HG02678 (cell line): ENCODE data around the gene CFAP410.
"Not testable (repeated sequence)": the region's sequence is repeated elsewhere in the genome, so short reads cannot be mapped to it uniquely, and the experiment has no call there.

Experiments
- ATAC-seq: cut with Tn5 transposase; IDR thresholded peaks from one replicate; pipeline ENCODE4 v1.9.1; 2021; ENCODE audit warnings: mild to moderate bottlenecking, moderate library complexity; ENCODE audit not compliant: unreplicated experiment

The CFAP410 gene

DNA sequence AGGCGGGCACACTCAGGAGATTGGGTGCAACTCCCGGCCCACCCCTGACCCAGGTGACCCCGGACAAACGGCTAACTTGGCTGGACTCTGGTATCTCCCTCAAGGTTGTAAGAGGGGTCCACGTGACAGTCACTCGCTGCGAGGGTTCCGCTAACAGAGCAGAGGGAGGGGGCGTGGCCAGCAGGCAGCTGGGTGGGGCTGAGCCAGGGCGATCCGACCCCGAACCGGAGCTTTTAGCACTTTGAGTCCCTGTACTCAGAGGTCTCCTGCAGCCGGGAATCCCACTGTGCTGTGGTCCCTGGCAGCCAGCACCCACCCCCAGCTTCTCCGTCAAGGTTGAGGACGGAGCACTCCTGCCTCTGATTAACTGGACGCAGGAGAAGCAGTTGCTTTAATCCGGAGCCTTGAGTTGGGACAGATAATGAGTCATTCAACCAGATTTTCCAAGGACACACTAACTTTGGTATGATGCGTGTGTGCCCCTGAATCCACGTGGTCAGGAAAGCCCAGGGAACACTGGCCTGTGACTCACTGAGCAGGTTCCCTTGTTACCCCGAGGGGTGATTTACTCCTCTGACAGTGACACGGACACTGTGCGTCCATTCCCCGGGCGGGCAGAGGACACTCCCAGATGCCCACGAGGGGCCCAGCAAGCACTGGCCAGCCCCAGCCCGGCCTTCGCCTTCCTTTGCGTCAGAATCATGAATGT, 31.0 kb upstream of the CFAP410 start:
- no peak for ATAC-seq

- no peak for ATAC-seq
Measured at GRCh38 chr21:44368711-44369446, 29.7 kb upstream of the CFAP410 start.

DNA sequence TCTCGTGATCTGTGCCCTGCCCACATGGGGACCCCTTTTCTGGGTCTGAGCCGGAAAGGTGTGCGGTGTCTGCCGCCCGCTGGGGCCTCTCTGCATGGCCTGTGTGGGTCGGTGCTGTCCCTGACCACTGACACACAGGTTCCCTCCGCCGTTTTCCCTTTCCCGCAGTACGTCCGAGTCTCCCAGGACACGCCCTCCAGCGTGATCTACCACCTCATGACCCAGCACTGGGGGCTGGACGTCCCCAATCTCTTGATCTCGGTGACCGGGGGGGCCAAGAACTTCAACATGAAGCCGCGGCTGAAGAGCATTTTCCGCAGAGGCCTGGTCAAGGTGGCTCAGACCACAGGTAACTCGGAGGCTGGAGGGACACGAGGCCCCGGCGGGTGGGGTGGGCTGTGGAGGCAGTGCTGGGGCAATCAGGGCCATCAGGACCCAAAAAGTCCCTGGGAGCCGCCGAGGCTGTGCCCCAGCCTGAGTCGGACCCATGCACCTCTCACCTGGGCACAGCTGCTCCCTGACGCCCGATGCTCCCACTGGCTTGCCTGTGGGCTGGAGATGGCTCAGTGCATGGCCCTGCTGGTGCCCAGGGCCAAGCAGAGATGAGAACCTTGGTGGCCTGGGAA, 27.5 kb upstream of the CFAP410 start:
- no peak for ATAC-seq

DNA sequence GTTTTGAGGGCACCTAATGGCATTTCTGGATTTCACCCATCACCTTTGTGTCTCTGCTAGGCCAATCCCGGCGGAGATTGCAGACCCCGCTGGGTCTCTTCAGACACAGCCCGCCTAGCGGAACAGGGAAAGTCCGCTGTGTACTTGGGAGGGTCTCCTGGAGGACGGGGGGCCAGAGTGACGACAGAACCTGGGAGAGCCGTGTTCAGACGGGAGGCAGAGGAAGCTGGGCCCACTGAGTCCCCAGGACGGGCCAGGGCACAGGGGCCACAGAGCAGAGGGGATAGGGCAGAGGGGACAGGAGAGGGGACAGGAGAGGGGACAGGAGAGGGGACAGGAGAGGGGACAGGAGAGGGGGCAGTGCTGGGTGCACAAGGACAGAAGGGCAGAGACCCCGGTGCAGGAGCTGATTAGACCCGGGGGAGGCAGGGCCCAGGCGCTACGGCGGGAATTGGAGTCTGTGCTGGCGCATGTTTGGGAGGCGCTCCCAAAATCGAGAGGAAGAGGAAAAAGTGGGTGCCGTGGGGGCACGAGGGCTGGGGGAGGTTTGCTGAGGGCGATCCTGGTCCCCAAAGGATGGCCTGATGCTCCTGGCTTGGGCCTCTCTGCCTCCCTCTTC, 26.9 kb upstream of the CFAP410 start:
- ATAC-seq, result no peak

- no peak for ATAC-seq
Measured at GRCh38 chr21:44365251-44365966, 26.2 kb upstream of the CFAP410 start.

GRCh38 chr21:44364151-44365053, 25.2 kb upstream of the CFAP410 start:
- no peak for ATAC-seq

GRCh38 chr21:44363278-44363677, 24.1 kb upstream of the CFAP410 start:
- ATAC-seq, result no peak

DNA sequence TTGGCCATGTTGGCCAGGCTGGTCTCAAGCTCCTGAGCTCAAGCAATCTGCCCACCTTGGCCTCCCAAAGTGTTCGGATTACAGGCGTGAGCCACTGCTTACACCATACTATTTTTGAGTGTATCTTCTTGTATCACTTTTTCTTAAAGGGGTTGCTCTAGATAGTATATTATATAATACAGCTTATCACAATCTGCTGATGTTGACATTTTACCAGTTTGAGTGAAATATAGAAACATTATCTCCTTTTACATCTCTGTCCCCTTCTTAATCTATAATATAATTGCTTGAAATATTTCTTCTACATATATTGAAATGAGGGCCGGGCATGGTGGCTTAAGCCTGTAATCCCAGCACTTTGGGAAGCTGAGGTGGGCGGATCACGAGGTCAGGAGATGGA, 22.7 kb upstream of the CFAP410 start:
- not testable (repeated sequence) for ATAC-seq

DNA sequence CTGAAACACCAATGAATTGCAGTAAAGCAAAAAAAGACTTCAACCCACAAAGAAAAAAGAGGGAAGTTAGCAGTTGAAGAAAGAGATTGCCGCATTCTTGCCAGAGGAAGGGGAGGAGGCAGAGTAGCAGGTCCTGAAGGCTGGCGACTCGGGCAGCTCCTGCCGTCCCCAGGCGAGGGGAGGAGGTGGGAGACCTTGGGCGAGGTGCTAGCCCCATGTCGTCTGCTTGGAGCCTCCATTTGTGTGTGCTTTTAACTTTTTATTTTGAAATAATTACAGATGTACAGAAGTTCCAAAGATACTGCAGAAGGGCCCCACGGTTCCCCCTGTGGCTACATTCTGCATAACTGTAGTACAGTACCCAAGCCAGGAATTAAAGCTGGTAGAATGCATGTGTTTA, 21.0 kb upstream of the CFAP410 start:
- no peak for ATAC-seq

DNA sequence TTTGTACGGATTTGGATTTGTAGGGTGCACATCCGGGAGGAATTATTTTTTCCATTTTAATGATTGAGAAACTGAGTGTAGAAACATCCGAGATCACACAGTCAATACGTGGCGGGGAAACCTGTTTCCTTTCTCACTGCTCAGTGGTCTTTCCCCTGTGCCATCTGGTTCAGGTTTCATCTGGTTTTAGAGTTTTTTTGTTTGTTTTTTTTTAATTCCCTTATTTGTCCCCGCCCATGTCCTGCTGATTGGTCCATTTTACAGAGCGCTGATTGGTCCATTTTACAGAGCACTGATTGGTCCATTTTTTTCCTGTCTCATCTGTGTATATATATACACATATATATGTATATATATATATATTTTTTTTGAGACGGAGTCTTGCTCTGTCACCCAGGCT, 20.2 kb upstream of the CFAP410 start:
- no peak for ATAC-seq

DNA sequence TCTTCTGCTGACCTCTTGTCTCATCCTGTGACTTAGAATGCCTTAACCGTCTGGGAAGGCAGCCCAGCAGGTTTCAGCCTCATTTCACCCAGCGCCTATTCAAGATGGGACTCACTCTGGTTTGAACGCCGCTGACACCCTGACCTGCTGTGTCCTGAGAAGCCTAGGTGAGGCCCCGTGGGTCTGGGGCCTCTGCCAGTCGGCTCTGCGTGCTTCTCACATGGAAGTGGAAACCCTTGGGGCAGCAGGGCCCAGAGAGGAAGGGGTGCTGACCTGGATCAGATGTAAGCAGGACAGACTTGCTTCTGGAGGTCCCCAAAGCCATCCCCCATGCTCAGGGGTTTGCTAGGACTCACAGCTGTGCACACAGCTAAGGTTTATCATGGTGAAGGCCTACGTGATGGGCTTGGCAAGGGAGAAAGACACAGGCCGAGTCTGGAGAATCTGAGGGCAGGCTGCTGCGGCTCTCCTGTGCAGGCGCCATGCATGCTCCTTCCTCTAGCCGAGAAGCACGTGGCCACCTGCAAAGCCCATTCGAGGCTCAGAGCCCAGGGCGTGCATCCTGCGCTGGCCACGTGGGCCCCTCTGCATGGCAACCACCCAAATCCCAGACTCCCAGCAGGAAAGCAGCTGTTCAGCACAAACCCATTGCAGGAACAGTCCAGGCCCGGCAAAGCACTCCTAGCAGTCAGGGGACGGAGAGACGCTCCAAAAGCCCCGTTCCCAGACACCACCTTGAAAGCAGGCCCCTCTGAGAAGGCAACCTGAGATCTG, 18.1 kb upstream of the CFAP410 start:
- no peak for ATAC-seq

GRCh38 chr21:44356636-44357035, 17.4 kb upstream of the CFAP410 start:
- no peak for ATAC-seq

DNA sequence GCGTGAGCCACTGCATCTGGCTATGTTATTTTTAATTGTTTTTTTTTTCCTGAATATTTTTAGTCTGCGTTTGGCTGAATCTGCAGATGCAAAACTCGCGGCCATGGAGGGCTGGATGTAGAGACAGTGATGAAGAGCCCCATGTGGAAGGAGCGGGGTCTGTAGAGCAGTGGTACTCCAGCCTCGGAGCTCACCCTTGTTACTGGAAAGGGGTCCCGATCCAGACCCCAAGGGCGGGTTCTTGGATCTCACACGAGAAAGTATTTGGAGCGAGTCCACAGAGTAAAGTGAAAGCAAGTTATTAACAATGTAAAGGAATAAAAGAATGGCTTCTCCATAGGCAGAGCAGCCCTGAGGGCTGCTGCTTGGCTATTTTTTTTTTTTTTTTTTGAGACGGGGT, 17.0 kb upstream of the CFAP410 start:
- ATAC-seq, result no peak

DNA sequence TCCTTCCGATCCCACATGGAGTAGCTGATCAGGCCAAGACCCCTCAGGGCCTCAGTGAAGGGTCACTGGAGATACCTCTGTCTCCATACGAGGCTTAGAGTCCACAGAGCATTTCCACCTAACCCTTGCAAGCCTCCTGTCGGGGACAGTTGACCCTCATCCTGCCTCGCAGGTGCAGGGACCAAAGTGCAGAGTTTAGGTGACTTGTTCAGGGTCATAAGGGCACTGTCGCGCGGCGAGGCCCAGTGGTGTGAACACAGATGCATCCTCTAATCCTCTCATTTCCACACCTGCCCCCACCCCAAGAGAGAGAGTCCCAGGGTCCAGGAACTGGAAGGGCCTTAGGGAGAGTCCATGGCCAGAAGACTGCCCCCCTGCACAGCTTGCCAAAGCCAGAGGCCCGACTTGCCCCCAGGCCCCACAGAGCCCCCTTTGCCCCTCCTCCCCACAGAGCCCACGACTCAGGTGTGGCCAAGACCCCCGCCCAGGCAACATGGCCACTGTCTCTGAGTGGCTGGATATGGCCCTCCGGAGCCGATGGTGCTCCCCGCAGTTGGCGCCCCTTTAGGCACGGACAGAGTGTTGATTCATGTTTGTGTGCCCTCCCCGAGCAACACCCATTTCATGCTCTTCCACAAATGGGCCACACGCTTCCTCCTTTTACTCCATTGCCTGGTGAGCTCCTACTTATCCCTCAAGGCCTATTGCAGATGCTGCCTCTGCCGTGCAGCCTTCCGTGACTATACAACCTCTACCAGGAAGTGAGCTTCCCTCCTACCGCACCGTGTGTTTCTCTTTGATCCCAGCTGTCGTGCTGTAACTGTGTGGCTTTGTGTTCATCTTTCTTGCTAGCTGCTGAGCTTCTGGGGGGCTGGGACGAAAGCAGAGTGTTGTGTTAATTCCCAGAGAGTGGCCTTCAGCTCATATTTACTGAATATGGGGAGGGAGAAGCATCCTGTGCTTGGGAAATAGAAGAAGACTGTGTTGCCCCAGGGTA, 15.9 kb upstream of the CFAP410 start:
- no peak for ATAC-seq

DNA sequence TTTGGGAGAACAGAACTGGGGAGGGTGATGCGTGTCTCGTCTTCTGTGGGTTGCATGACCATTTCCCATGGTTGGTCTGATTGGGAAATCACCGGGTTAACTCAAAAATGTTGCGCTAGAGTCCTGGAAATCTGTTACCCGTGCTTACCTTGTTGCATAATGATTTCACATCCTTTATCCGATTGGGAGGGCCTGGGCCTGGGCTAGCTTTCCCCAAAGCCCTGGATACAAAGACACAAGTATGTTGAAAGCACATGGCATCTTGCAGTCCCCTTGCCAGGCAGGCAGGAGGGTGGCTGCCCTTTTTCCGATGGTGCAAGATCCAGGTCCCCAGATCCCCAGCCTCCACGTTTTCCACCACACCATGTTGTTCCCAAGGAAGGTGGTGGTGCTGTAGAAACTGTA, 14.8 kb upstream of the CFAP410 start:
- no peak for ATAC-seq

GRCh38 chr21:44353191-44353970, 14.2 kb upstream of the CFAP410 start, which contains the start of gene TRPM2:
TSS of gene TRPM2 (plus strand) at chr21:44353621. CDS start at chr21:44353701, 80 bp downstream.
- ATAC-seq, result peak; percentile 60

- ATAC-seq, result no peak
Measured at GRCh38 chr21:44352253-44352860, 13.2 kb upstream of the CFAP410 start.
